HepG2 (cell line): ENCODE measurements around the gene DBNDD1. TPM values are rescaled to one million over a fixed set of nuclear protein-coding genes. Genes with fewer than 3 reads are reported as not detected.

ENCODE experiments used
- KLF9 ChIP-seq: IDR thresholded peaks from 2 replicates; pipeline ENCODE4 v1.6.1; 2016; ENCODE audit warnings: low read depth
- PCBP2 ChIP-seq: fragments of 200-400 bp; formaldehyde crosslinking; optimal IDR thresholded peaks from 2 replicates; pipeline ENCODE3; 2018; ENCODE audit warnings: low read length, low read depth; ENCODE audit not compliant: poor library complexity, severe bottlenecking
- TRIM24 ChIP-seq: sonication (generic); formaldehyde crosslinking; IDR thresholded peaks from 2 replicates; pipeline ENCODE4 v1.8.0; 2022; ENCODE audit warnings: mild to moderate bottlenecking, missing genetic modification reagents
- ZNF546 ChIP-seq: sonication (generic); formaldehyde crosslinking; conservative IDR thresholded peaks from 2 replicates; pipeline ENCODE4 v1.8.1; 2023; ENCODE audit warnings: mild to moderate bottlenecking, missing genetic modification reagents
- ZNF570 ChIP-seq: sonication (generic); formaldehyde crosslinking; IDR thresholded peaks from 2 replicates; pipeline ENCODE4 v1.4.0; 2020; ENCODE audit warnings: mild to moderate bottlenecking, missing genetic modification reagents, borderline replicate concordance
- ZNF598 ChIP-seq: sonication (generic); formaldehyde crosslinking; IDR thresholded peaks from 2 replicates; pipeline ENCODE4 v1.5.1; 2020; ENCODE audit warnings: mild to moderate bottlenecking, missing genetic modification reagents, borderline replicate concordance
- ZNF646 ChIP-seq: sonication (generic); formaldehyde crosslinking; IDR thresholded peaks from 2 replicates; pipeline ENCODE4 v1.9.0; 2021; ENCODE audit warnings: mild to moderate bottlenecking, missing genetic modification reagents
- ZNF879 ChIP-seq: sonication (generic); formaldehyde crosslinking; IDR thresholded peaks from 2 replicates; pipeline ENCODE4 v1.8.1; 2023; ENCODE audit warnings: missing genetic modification reagents
- ZSCAN20 ChIP-seq: sonication (generic); formaldehyde crosslinking; IDR thresholded peaks from 2 replicates; pipeline ENCODE4 v1.4.0; 2020; ENCODE audit warnings: missing genetic modification reagents, mild to moderate bottlenecking, borderline replicate concordance
- ZSCAN21 ChIP-seq: sonication (generic); formaldehyde crosslinking; IDR thresholded peaks from 2 replicates; pipeline ENCODE4 v1.8.0; 2022; ENCODE audit warnings: mild to moderate bottlenecking, missing genetic modification reagents, moderate library complexity, borderline replicate concordance
- polyA plus RNA-seq, 8 experiments: library from polyadenylated mRNA; depleted of rRNA in 3 of 8; stranded (reverse) in 7 of 8; unstranded in 1 of 8; fragments of >200 nt; fragmentation: Illumina TruSeq in 4 of 8; extraction: Trizol in 4 of 8; gene quantifications; 2 replicates each; pipeline versions ENCODE4 v1.2.1 to v1.2.3, GENCODE V29; 2011 to 2016; ENCODE audit warnings: low read depth in 4 of 8, missing spikeins in 1 of 8, mixed read lengths in 1 of 8; ENCODE audit not compliant: insufficient read depth in 1 of 8
- total RNA-seq, 5 experiments: library from RNA; depleted of rRNA; stranded (reverse); fragments of >200 nt; fragmentation: Illumina TruSeq; extraction: Trizol; gene quantifications; 2 replicates each; pipeline ENCODE4 v1.2.3, GENCODE V29; 2016; ENCODE audit warnings: low read depth in 1 of 5
- TF ChIP-seq, protein P1 (sequence below): sonication (generic); formaldehyde crosslinking; IDR thresholded peaks from 2 replicates; pipeline ENCODE4 v1.4.0; 2020; ENCODE audit warnings: low read depth, missing genetic modification reagents
- TF ChIP-seq, protein P2 (sequence below): sonication (generic); formaldehyde crosslinking; IDR thresholded peaks from 2 replicates; pipeline ENCODE4 v1.9.0; 2021; ENCODE audit warnings: missing genetic modification reagents, borderline replicate concordance
- TF ChIP-seq, protein P3 (sequence below): sonication (generic); formaldehyde crosslinking; IDR thresholded peaks from 2 replicates; pipeline ENCODE4 v1.5.1; 2020; ENCODE audit warnings: mild to moderate bottlenecking, missing genetic modification reagents, moderate library complexity

DBNDD1 gene
- total and polyA plus RNA-seq, 2 of the 13 experiments (the other 11 are each of a cell fraction or from before 2014, with no cell fraction given) = 17.0 to 40.4 TPM

- TF ChIP-seq TRIM24 (CRISPR knock-in tag) (0 out of 2 replicates have a peak, but pooled peaks have one; percentile 25), ZSCAN20 (CRISPR knock-in tag) (no peak), ZNF546 (no peak), PCBP2 (no peak), ZNF879 (CRISPR knock-in tag) (no peak), KLF9 (CRISPR knock-in tag) (no peak), ZNF598 (CRISPR knock-in tag) (no peak), ZNF570 (CRISPR knock-in tag) (no peak), ZSCAN21 (CRISPR knock-in tag) (no peak), ZNF646 (no peak)
- TF ChIP-seq, protein P1, sequence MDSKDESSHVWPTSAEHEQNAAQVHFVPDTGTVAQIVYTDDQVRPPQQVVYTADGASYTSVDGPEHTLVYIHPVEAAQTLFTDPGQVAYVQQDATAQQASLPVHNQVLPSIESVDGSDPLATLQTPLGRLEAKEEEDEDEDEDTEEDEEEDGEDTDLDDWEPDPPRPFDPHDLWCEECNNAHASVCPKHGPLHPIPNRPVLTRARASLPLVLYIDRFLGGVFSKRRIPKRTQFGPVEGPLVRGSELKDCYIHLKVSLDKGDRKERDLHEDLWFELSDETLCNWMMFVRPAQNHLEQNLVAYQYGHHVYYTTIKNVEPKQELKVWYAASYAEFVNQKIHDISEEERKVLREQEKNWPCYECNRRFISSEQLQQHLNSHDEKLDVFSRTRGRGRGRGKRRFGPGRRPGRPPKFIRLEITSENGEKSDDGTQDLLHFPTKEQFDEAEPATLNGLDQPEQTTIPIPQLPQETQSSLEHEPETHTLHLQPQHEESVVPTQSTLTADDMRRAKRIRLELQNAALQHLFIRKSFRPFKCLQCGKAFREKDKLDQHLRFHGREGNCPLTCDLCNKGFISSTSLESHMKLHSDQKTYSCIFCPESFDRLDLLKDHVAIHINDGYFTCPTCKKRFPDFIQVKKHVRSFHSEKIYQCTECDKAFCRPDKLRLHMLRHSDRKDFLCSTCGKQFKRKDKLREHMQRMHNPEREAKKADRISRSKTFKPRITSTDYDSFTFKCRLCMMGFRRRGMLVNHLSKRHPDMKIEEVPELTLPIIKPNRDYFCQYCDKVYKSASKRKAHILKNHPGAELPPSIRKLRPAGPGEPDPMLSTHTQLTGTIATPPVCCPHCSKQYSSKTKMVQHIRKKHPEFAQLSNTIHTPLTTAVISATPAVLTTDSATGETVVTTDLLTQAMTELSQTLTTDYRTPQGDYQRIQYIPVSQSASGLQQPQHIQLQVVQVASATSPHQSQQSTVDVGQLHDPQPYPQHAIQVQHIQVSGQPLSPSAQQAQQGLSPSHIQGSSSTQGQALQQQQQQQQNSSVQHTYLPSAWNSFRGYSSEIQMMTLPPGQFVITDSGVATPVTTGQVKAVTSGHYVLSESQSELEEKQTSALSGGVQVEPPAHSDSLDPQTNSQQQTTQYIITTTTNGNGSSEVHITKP (CRISPR knock-in tag) = no peak
- TF ChIP-seq, protein P2, sequence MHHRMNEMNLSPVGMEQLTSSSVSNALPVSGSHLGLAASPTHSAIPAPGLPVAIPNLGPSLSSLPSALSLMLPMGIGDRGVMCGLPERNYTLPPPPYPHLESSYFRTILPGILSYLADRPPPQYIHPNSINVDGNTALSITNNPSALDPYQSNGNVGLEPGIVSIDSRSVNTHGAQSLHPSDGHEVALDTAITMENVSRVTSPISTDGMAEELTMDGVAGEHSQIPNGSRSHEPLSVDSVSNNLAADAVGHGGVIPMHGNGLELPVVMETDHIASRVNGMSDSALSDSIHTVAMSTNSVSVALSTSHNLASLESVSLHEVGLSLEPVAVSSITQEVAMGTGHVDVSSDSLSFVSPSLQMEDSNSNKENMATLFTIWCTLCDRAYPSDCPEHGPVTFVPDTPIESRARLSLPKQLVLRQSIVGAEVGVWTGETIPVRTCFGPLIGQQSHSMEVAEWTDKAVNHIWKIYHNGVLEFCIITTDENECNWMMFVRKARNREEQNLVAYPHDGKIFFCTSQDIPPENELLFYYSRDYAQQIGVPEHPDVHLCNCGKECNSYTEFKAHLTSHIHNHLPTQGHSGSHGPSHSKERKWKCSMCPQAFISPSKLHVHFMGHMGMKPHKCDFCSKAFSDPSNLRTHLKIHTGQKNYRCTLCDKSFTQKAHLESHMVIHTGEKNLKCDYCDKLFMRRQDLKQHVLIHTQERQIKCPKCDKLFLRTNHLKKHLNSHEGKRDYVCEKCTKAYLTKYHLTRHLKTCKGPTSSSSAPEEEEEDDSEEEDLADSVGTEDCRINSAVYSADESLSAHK (CRISPR knock-in tag) = no peak
- TF ChIP-seq, protein P3, sequence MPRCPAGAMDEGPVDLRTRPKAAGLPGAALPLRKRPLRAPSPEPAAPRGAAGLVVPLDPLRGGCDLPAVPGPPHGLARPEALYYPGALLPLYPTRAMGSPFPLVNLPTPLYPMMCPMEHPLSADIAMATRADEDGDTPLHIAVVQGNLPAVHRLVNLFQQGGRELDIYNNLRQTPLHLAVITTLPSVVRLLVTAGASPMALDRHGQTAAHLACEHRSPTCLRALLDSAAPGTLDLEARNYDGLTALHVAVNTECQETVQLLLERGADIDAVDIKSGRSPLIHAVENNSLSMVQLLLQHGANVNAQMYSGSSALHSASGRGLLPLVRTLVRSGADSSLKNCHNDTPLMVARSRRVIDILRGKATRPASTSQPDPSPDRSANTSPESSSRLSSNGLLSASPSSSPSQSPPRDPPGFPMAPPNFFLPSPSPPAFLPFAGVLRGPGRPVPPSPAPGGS (CRISPR knock-in tag) = no peak
Observed at GRCh38 chr16:90055371-90055770, 36.1 kb upstream of the DBNDD1 start (continued).
